ENCODE measurements around the gene TACSTD2.

DNA sequence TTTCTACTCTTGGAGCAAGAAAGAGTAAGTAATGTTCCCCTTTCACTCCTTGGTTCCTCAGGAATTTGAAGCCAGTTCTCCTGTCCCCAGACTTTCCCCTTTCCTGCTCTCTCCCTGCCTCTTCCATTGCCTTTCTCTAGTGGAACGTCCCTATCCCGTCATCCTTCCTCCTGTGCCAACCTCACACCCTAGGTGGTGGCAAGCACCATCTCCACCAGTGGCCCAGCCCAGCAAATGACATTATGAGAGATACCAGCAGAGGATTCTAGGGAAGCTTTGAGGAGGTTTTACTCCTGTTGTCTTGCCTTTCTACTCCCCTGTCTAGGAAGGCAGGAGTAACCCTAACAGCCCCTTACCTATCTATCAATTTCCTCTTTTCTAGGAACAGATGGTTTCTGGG is 8.1 kb upstream of the TACSTD2 start:
- TF ChIP-seq, protein P1, sequence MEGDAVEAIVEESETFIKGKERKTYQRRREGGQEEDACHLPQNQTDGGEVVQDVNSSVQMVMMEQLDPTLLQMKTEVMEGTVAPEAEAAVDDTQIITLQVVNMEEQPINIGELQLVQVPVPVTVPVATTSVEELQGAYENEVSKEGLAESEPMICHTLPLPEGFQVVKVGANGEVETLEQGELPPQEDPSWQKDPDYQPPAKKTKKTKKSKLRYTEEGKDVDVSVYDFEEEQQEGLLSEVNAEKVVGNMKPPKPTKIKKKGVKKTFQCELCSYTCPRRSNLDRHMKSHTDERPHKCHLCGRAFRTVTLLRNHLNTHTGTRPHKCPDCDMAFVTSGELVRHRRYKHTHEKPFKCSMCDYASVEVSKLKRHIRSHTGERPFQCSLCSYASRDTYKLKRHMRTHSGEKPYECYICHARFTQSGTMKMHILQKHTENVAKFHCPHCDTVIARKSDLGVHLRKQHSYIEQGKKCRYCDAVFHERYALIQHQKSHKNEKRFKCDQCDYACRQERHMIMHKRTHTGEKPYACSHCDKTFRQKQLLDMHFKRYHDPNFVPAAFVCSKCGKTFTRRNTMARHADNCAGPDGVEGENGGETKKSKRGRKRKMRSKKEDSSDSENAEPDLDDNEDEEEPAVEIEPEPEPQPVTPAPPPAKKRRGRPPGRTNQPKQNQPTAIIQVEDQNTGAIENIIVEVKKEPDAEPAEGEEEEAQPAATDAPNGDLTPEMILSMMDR (IDR thresholded peaks at IDR 0.05; ENCODE audit: poor library complexity, severe bottlenecking): no peak
- no peak for TF ChIP-seq RAD21 (conservative IDR thresholded peaks at IDR 0.05)
- no peak for TF ChIP-seq POLR2AphosphoS5 (IDR thresholded peaks at IDR 0.05)
- TF ChIP-seq EP300 (conservative IDR thresholded peaks at IDR 0.05; ENCODE audit: poor library complexity, severe bottlenecking): no peak
- TF ChIP-seq EZH2 (IDR thresholded peaks at IDR 0.05; ENCODE audit: borderline replicate concordance, insufficient read depth, low read length, poor library complexity, severe bottlenecking): no peak
